Ascending aorta (tissue), 2 donors: ENCODE data around the gene TPK1. TPM values are rescaled to one million over a fixed set of nuclear protein-coding genes. Genes with fewer than 3 reads are reported as not detected.

Source experiments
- DNase-seq, 2 donors: peaks; one replicate each; pipeline ENCODE4 v3.0.0-alpha.2; 2019; ENCODE audit warnings: low spot score in 2 of 2
- H3K27ac ChIP-seq, 2 donors: fragments of 200-600 bp; sonication (generic); one replicate each; pipeline ENCODE4 v1.5.1; 2016 to 2017; ENCODE audit warnings: mild to moderate bottlenecking in 1 of 2
- H3K27me3 ChIP-seq: fragments of 200-600 bp; sonication (generic); one replicate; pipeline ENCODE4 v1.5.1; 2017
- H3K36me3 ChIP-seq, 2 donors: fragments of 200-600 bp; sonication (generic); one replicate each; pipeline ENCODE4 v1.5.1; 2016
- H3K4me1 ChIP-seq, 2 donors: fragments of 200-600 bp; sonication (generic); one replicate each; pipeline ENCODE4 v1.5.1; 2016 to 2017; ENCODE audit warnings: mild to moderate bottlenecking in 1 of 2
- H3K4me3 ChIP-seq, 2 donors: fragments of 200-600 bp; sonication (generic); one replicate each; pipeline ENCODE4 v1.5.1; 2016 to 2017; ENCODE audit warnings: mild to moderate bottlenecking in 1 of 2
- H3K9me3 ChIP-seq, 2 donors: fragments of 200-600 bp; sonication (generic); one replicate each; pipeline ENCODE4 v1.5.1; 2016
- CTCF ChIP-seq, 3 experiments: fragments of 200-600 bp in 2 of 3; fragments of 450-650 bp in 1 of 3; sonication (generic) in 2 of 3; IDR thresholded peaks; one replicate each; pipeline ENCODE4 v1.5.1; 2016 to 2019; ENCODE audit warnings: antibody characterized with exemption in 3 of 3, mild to moderate bottlenecking in 1 of 3, moderate library complexity in 1 of 3
- intact Hi-C: fragments of 100-400 bp; cut with DNase I; formaldehyde crosslinking; loops from one replicate; pipeline ENCODE4 v1.15.1; 2023
- total RNA-seq: library from RNA; depleted of rRNA; stranded (reverse); fragments of >200 nt; gene quantifications from one replicate; pipeline ENCODE4 v1.1.0, GENCODE V29; 2016

The TPK1 gene
- total RNA-seq, 1 donor from 2014 or later: 3.7 TPM

- no peak for DNase-seq
Observed at GRCh38 chr7:144403649-144404061, 432.2 kb downstream of the TPK1 start, which contains the start of gene NOBOX. Gene NOBOX (minus strand): TSS chr7:144403693.

GRCh38 chr7:144403102-144403501, 432.8 kb downstream of the TPK1 start:
- no peak for DNase-seq
- no peaks in the 10 kb centered on the region for H3K36me3 ChIP-seq
- no peak overlapping the region for H3K27ac ChIP-seq
- intact Hi-C loops: no loop called here
- no peak for TF ChIP-seq CTCF (IDR thresholded peaks at IDR 0.05)
- H3K4me3 ChIP-seq: no peak overlapping the region
- no peaks in the 10 kb centered on the region for H3K4me1 ChIP-seq
- H3K9me3 ChIP-seq: no peaks in the 10 kb centered on the region
- H3K27me3 ChIP-seq: no peaks in the 10 kb centered on the region

More at GRCh38 chr7:144403649-144404061, 432.2 kb downstream of the TPK1 start, which contains the start of gene NOBOX:
- Histone ChIP-seq H3K27me3 (no peaks in the 10 kb centered on the region), H3K9me3 (no peaks in the 10 kb centered on the region), H3K27ac (no peak within 1 kb of the TSS), H3K36me3 (no peaks in the 10 kb centered on the region), H3K4me1 (no peaks in the 10 kb centered on the region), H3K4me3 (no peak within 1 kb of the TSS)
- intact Hi-C loops: no loop called here
- no peak for TF ChIP-seq CTCF (IDR thresholded peaks at IDR 0.05)
